ENCODE results near the gene IFNA10.
"Not testable (repeated sequence)": the region's sequence is repeated elsewhere in the genome, so short reads cannot be mapped to it uniquely, and the experiment has no call there.

Gene IFNA10

GRCh38 chr9:21207043-21207442, at the start of gene IFNA10:
Gene IFNA10, minus strand, starts transcription at chr9:21207143. Its CDS starts 46 bp downstream, at chr9:21207097.
- DNase-seq = not testable (repeated sequence)

DNA sequence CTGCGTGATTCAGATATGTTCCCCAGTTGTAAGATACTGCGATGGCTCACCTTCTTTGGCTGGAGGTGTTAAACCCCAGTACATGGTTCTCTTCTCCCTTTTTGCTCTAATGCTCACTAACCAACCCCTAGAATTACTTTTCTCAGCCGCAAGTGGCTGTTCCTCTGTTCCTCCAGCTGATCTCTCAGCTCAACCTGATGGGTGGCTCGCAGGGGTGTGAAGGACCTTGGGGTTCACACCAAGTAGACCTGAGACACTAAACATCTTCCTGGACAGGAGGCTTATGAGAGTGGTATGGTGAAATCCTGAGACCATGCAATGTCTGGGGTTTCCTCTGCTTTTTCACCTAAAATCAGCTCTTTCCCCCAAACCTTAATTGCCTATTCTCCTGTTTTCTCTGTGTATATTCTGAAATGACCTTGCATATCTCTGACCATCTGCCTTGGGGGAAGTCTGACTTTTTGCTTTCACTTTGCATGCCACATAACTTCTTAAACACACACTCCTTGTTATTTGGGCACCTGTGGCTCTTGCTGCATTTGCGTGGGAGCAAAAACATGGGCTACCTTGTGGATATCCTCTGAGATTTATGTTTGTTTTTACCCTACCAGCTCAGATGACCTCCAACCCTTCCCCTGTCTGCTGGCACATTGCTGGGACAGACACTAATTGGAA, 48.7 kb upstream of the IFNA10 start:
- no peak for DNase-seq

GRCh38 chr9:21252721-21253547, 46.0 kb upstream of the IFNA10 start:
- DNase-seq = peak in 4 of 14 donors; percentile 9 to 20 (median 9)

GRCh38 chr9:21251638-21252037, 44.7 kb upstream of the IFNA10 start:
- no peak for DNase-seq

DNA sequence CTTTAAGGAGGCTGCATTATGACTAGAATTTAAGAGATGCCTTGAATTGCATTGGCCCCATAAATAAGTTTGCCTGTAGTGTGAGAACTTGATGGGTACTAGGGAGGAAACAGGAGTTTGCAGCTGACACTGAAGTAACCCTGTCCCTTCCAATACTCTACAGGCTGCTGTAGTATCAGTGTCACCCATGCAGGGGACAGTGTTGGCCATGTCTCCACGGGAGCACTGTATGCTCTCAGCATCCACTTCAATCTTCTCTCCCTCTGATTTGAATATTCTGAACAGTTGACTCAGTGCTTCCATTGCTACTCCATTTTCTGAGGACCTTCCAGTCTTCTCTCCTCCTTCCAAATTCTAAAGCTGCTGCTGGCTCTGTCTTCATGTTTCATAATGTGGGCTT, 44.2 kb upstream of the IFNA10 start:
- DNase-seq = no peak

DNA sequence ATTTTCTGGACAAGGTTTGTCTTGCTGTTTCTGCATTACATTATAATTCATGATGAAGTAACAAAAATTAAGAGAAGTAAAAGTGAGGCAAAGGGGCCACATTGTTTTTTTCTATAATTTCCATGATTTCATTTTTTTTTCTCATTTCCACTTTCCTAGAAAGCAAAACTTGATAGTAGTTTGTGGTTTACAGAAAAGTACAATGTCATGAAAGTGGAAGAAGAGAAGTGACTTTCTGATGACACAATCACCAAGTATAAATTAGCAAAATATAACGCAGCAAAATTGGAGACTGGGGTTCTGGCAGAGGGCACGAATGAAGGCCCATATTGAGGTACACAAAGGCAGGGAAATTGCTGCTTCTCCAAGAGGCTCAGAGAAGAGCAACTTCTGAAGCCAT, 37.9 kb upstream of the IFNA10 start:
- DNase-seq = no peak

DNA sequence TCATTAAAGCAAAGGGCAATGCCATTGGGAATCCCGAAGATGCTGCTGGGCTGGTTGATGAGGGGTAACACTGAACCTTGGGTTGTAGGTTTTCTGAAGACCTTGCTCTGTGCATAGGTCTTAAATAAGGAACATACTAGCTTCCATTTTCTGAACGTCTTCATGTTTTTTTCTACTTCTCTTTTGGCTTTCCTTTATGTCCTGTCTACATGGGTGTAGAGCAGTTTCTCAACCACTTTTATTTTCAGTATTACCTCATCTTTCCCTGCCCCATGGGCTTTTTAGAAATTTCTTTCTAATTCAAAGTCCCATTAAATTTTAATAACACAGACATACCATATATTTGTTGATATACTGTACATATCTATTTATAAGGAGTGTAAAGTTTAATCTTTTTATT, 33.0 kb upstream of the IFNA10 start, which contains the start of gene IFNA14:
Gene IFNA14, minus strand, starts transcription at position 95 of the 400 bp plus-strand sequence. Its CDS starts 70 bp downstream, at position 25.
- DNase-seq = no peak

DNA sequence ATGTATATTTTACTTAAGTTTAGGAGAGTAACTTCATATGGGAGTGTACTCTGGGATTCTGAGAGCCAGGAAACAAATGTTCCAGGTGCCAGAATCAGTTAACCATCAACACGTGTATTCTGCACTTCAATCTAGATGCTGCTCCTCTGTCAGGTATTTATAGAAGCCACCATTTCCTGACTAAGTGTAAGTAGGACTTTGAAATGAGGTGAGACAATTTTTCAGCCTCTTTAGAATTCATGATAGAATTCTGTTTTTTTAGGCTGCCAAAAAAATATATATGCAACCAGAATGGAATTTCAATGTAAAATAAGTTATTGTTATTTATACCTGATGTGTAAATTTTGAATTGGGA, 29.4 kb upstream of the IFNA10 start:
- DNase-seq = not testable (repeated sequence)

DNA sequence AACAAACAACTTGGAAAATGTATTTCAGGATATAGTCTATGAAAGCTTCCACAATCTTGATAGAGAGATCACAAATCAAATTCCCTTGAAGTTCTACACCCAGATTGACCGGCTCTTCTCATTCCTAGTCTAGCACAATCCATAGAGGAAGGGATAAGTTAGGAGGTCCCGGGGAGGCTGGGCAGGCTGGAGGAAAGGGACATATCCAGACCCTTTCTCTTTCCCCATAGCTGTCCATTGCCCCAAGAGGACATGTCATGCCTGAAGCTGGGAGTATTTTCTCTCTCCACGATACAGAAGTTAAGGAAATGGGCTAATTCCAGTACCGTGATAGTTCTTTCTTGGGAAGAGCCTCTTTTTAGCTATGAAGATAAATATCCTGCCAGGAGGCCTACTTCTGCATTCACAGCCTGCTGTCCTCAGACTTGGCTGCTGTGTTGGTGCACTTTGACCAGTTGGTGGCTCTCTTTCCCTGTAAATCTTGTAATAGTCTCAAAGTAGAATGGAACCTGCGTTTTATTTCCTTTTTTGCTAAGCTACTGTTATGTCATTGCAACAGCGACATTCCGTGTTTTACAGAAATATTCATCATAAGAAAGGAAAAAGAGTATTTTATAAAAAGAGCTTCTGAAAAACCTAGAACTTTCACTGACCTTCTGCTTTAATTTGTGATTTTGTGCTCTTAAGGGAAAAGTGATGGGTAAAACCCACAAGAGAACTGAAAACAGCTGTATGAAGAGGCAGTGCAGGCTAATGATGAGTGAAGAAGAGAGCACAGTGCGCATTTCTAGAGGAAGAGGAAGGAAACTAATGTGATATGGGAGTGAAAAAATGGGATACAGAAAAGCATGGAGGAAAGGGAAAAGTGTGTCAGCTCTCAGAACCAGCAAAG, 28.8 kb upstream of the IFNA10 start:
- DNase-seq = not testable (repeated sequence)

- no peak for DNase-seq
Measured at GRCh38 chr9:21234153-21234687, 27.3 kb upstream of the IFNA10 start.

- DNase-seq = no peak
Measured at GRCh38 chr9:21233258-21233657, 26.3 kb upstream of the IFNA10 start.

GRCh38 chr9:21228122-21228521, 21.2 kb upstream of the IFNA10 start, which contains the start of gene IFNA17:
Gene IFNA17, minus strand, starts transcription at chr9:21228222. Its CDS starts 49 bp downstream, at chr9:21228173.
- DNase-seq = no peak

DNA sequence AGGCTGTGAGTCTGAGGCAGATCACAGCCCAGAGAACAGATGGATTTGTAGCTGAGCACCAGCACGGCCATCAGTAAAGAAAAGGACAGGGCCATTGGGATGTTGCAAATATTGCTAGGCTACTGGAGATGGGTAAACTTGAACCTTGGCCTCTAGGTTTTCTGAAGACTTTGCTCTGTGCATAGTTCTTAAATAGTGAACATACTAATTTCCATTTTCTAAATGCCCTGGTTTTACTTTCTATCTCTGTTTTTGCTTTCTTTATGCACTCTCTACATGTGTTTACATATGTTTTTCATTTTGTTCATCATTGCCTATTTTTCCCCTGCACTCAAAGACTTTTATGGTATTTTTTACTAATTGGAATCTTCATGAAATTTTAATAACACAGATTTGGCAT, 10.3 kb upstream of the IFNA10 start, which contains the start of gene IFNA16:
Gene IFNA16, minus strand, starts transcription at position 101 of the 400 bp plus-strand sequence. Its CDS starts 6 bp downstream, at position 95.
- DNase-seq = not testable (repeated sequence)

DNA sequence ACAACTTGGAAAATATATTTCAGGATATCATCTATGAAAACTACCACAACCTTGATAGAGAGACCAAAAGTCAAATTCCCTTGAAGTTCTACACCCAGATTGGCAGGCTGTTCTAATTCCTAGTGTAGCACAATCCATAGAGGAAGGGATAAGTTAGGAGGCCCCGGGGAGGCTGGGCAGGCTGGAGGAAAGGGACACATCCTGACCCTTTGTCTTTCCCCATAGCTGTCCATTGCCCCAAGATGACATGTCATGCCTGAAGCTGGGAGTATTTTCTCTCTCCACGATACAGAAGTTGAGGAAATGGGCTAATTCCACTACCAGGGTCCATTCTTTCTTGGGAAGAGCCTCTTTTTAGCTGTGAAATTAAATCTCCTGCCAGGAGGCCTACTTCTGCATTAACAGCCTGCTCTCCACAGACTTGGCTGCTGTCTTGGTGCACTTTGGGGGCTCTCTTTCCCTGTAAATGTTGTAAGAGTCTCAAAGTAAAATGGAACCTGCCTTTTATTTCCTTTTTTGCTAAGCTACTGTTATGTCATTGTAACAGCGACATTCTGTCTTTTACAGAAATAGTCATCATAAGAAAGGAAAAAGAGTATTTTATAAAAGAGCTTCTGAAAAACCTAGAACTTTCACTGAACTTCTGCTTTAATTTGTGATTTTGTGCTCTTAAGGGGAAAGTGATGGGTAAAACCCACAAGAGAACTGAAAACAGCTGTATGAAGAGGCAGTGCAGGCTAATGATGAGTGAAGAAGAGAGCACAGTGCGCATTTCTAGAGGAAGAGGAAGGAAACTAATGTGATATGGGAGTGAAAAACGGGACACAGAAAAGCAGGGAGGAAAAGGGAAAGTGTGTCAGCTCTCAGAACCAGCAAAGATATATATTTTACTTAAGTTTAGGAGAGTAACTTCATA, 6.7 kb upstream of the IFNA10 start:
- not testable (repeated sequence) for DNase-seq

- DNase-seq = not testable (repeated sequence)
Measured at GRCh38 chr9:21212160-21212559, 5.2 kb upstream of the IFNA10 start.

- DNase-seq = not testable (repeated sequence)
Measured at GRCh38 chr9:21210782-21211181, 3.8 kb upstream of the IFNA10 start.

- DNase-seq = no peak
Measured at GRCh38 chr9:21210311-21210710, 3.4 kb upstream of the IFNA10 start.

DNA sequence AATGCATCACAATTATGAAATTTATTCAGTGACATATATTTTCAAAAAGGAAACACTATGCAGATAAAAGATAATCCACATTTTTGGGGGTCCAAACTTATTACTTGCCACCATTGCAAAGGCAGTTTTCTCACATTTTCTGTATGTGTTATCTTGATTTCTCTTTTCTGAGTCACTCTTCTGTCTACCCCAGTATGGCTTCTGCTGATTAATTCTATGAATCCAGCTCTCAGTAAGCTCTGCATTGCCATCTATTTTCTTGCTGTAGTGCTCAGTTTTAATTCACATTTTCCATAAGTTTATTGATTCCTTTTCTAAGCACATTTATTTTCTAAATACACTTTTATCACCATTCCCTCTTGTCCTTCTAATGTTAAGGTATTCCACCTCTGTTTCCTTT, 1.7 kb downstream of the IFNA10 start:
- no peak for DNase-seq

DNA sequence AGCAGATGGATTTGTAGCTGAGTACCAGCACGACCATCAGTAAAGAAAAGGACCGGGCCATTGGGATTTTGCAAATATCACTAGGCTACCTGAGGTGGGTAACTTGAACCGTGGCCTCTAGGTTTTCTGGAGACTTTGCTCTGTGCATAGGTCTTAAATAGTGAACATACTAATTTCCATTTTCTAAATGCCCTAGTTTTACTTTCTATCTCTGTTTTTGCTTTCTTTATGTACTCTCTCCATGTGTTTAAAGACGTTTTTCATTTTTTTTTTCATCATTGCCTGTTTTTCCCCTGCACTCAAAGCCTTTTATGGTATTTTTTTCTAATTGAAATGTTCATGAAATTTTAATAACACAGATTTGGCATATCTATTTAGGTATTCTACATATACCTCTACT, 4.8 kb downstream of the IFNA10 start, which contains the start of gene IFNA7:
Gene IFNA7, minus strand, starts transcription at position 101 of the 400 bp plus-strand sequence. Its CDS starts 40 bp downstream, at position 61.
- not testable (repeated sequence) for DNase-seq

DNA sequence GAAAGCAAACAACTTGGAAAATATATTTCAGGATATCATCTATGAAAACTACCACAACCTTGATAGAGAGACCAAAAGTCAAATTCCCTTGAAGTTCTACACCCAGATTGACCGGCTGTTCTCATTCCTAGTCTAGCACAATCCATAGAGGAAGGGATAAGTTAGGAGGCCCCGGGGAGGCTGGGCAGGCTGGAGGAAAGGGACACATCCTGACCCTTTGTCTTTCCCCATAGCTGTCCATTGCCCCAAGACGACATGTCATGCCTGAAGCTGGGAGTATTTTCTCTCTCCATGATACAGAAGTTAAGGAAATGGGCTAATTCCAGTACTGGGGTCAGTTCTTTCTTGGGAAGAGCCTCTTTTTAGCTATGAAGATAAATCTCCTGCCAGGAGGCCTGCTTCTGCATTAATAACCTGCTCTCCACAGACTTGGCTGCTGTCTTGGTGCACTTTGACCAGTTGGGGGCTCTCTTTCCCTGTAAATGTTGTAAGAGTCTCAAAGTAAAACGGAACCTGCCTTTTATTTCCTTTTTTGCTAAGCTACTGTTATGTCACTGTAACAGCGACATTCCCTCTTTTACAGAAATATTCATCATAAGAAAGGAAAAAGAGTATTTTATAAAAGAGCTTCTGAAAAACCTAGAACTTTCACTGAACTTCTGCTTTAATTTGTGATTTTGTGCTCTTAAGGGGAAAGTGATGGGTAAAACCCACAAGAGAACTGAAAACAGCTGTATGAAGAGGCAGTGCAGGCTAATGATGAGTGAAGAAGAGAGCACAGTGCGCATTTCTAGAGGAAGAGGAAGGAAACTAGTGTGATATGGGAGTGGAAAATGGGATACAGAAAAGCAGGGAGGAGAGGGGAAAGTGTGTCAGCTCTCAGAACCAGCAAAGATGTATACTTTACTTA, 11.8 kb downstream of the IFNA10 start:
- DNase-seq = peak in 1 of 14 donors; percentile 12

Measured in C1 segment of cervical spinal cord (tissue), 14 donors.